ENCODE measurements around the gene STXBP2. TPM values are rescaled to one million over a fixed set of nuclear protein-coding genes. Genes with fewer than 3 reads are reported as not detected.

The STXBP2 gene
- total RNA-seq, 4 donors from 2014 or later, result 20.2 to 62.7 (median 27.0) TPM

GRCh38 chr19:7690779-7691258 is 53.9 kb downstream of the STXBP2 start:
- no peak for TF ChIP-seq CTCF (IDR thresholded peaks at IDR 0.05; ENCODE audit: low read depth)

GRCh38 chr19:7691497-7691896 is 54.6 kb downstream of the STXBP2 start:
- TF ChIP-seq CTCF (IDR thresholded peaks at IDR 0.05; ENCODE audit: low read depth), result no peak

GRCh38 chr19:7692417-7693088 is 55.6 kb downstream of the STXBP2 start:
- no peak for TF ChIP-seq CTCF (IDR thresholded peaks at IDR 0.05; ENCODE audit: low read depth)

- no peak for TF ChIP-seq CTCF (IDR thresholded peaks at IDR 0.05; ENCODE audit: low read depth)
Observed at GRCh38 chr19:7694499-7694898, 57.6 kb downstream of the STXBP2 start.

Small RNAs within 50 kb of the gene (small RNA-seq; reads per million reads assigned to genes)
- gene MIR6792, result not detected

Other genes starting within 250 kb of the STXBP2 start
- gene PEX11G, start 148.1 kb upstream of the STXBP2 start, total RNA-seq, result 10 to 100 TPM in 1 of 4 donors, 1 to 10 TPM in 3; 2.3 to 10.6 (median 6.5) TPM
- gene ZNF358, start 121.0 kb upstream of the STXBP2 start, total RNA-seq, result 10 to 100 TPM; 39.8 to 88.7 (median 46.7) TPM
- 10 to 100 TPM; 28.6 to 50.8 (median 30.2) TPM for gene MCOLN1, start 114.5 kb upstream of the STXBP2 start, total RNA-seq
- gene PNPLA6, start 101.4 kb upstream of the STXBP2 start, total RNA-seq, result 10 to 100 TPM; 32.4 to 75.4 (median 53.3) TPM
- not detected for gene CAMSAP3, start 41.2 kb upstream of the STXBP2 start, total RNA-seq
- gene XAB2, start 7.6 kb upstream of the STXBP2 start, total RNA-seq, result 10 to 100 TPM; 16.1 to 40.5 (median 30.9) TPM
- 10 to 100 TPM in 3 of 4 donors, 1 to 10 TPM in 1; 8.3 to 35.4 (median 21.1) TPM for gene PET100, start 7.3 kb upstream of the STXBP2 start, total RNA-seq
- gene PCP2, start 3.4 kb upstream of the STXBP2 start, total RNA-seq, result not detected
- 1 to 10 TPM in 2 of 4 donors, not detected in 2; 1.5 to 1.8 TPM for gene RETN, start 31.9 kb downstream of the STXBP2 start, total RNA-seq
- gene MCEMP1, start 40.0 kb downstream of the STXBP2 start, total RNA-seq, result 1 to 10 TPM in 3 of 4 donors, not detected in 1; 1.1 to 8.5 (median 1.3) TPM
- 100 to 1,000 TPM in 1 of 4 donors, 10 to 100 TPM in 3; 59.9 to 114 (median 72.2) TPM for gene TRAPPC5, start 43.7 kb downstream of the STXBP2 start, total RNA-seq
- gene FCER2, start 65.0 kb downstream of the STXBP2 start, total RNA-seq, result under 1 TPM in 3 of 4 donors, not detected in 1; 0.49 to 0.88 (median 0.68) TPM
- gene CLEC4G, start 95.0 kb downstream of the STXBP2 start, total RNA-seq, result 1 to 10 TPM; 1.7 to 4.0 (median 3.1) TPM
- gene CD209, start 110.4 kb downstream of the STXBP2 start, total RNA-seq, result 10 to 100 TPM; 17.5 to 24.8 (median 21.8) TPM
- not detected for gene CLEC4M, start 126.1 kb downstream of the STXBP2 start, total RNA-seq
- 10 to 100 TPM in 2 of 4 donors, 1 to 10 TPM in 2; 6.3 to 12.1 (median 9.9) TPM for gene EVI5L, start 193.1 kb downstream of the STXBP2 start, total RNA-seq
- not detected for gene PRR36, start 237.3 kb downstream of the STXBP2 start, total RNA-seq